ENCODE results near the gene SGTA. TPM values are rescaled to one million over a fixed set of nuclear protein-coding genes. Genes with fewer than 3 reads are reported as not detected.
A peak's percentile ranks its signal among the peaks of the same experiment; 100 is the strongest.
"Not testable (repeated sequence)": the region's sequence is repeated elsewhere in the genome, so short reads cannot be mapped to it uniquely, and the experiment has no call there.

SGTA gene
- total RNA-seq, 1 experiment from 2014 or later = 67.0 TPM

DNA sequence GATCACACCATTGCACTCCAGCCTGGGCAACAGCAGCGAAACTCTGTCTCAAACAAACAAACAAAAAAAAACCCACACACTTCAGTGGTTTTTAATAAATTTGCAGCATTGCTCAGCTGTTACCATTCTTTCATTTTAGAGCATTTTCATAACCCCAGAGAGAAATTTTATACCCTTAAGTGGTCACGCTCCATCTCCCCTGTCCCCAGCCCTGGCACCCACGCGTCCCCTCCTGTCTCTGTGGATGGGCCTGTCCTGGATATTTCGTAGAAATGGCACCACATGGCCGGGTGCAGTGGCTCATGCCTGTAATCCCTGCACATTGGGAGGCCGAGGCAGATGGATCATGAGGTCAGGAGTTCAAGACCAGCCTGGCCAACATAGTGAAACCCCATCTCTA is 10.1 kb upstream of the SGTA start:
- H3K27me3 ChIP-seq (replicated peaks) = no peaks in the 10 kb centered on the region
- no peaks in the 10 kb centered on the region for H3K4me1 ChIP-seq (replicated peaks)

DNA sequence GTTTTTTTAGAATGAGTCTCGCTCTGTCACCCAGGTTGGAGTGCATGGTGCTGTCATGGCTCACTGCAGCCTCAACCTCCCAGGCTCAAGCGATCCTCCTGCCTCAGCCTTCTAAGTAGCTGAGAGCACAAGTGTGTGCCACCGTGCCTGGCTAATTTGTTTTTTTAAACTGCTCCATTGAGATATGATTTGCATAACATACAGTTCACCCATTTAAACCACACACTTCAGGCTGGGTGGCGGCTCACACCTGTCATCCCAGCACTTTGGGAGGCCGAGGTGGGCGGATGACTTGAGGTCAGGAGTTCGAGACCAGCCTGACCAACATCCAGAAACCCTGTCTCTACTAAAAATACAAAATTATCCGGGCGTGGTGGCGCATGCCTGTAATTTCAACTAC is 9.6 kb upstream of the SGTA start:
- not testable (repeated sequence) for H3K4me3 ChIP-seq; H3K27me3 ChIP-seq (replicated peaks); H3K27ac ChIP-seq; H3K9me3 ChIP-seq (replicated peaks); DNase-seq (ENCODE audit: low read depth in 1 of 2, low spot score in 2 of 2); H3K4me1 ChIP-seq (replicated peaks)
- peaks cover 69% of the 10 kb centered on the region for H3K36me3 ChIP-seq

More for the DNA sequence above, 10.1 kb upstream of the SGTA start:
- H3K4me3 ChIP-seq = no peak overlapping the region
- H3K27ac ChIP-seq = no peak overlapping the region
- peaks cover 67% of the 10 kb centered on the region for H3K36me3 ChIP-seq
- DNase-seq (ENCODE audit: low read depth in 1 of 2, low spot score in 2 of 2) = no peak
- no peaks in the 10 kb centered on the region for H3K9me3 ChIP-seq (replicated peaks)

DNA sequence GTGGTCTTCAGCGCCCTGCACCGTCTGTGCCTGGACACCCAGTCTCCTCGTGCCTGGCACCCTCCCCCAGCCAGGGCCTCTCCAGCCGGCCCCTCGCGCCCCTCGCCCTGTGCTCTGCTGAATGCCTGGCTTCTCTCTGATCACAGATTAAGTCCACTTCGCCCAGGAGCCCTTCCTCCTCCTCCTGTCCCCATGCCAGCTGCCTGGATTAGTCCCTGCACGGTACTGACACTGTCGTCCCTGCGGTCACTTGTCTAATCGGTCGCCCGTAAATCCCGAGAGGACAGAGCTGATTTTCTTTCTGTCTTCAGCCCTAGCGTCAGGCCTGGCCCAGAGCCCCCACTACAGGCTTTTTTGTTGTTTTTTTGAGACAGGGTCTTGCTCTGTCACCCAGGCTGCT is 8.8 kb upstream of the SGTA start:
- no peaks in the 10 kb centered on the region for H3K9me3 ChIP-seq (replicated peaks)

DNA sequence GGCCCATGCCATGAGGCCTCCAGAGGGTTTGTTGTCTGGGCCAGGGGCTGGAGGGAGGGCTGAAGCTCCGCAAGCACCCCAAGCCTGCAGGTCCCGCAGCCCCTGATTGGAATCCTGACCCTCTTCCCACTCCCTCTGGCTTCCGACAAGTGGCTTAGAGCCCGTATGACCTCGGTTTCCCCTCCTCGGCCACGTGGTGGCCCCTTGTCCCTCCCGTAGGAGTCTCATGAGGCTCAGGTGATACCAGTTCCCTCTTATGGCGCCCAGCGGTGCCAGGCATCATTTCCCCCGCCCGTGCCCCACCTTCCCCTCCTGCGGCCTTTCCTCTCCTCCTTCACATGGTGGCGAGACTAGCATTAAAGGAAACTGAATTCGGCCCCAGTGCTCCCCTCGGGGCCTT is 8.4 kb upstream of the SGTA start:
- no peaks in the 10 kb centered on the region for H3K9me3 ChIP-seq (replicated peaks)
- no peaks in the 10 kb centered on the region for H3K27me3 ChIP-seq (replicated peaks)

More for the DNA sequence above, 8.8 kb upstream of the SGTA start:
- no peak overlapping the region for H3K4me3 ChIP-seq
- no peak for DNase-seq (ENCODE audit: low read depth in 1 of 2, low spot score in 2 of 2)
- no peak overlapping the region for H3K27ac ChIP-seq
- H3K27me3 ChIP-seq (replicated peaks) = no peaks in the 10 kb centered on the region
- no peaks in the 10 kb centered on the region for H3K4me1 ChIP-seq (replicated peaks)
- H3K36me3 ChIP-seq = peaks cover 66% of the 10 kb centered on the region

DNA sequence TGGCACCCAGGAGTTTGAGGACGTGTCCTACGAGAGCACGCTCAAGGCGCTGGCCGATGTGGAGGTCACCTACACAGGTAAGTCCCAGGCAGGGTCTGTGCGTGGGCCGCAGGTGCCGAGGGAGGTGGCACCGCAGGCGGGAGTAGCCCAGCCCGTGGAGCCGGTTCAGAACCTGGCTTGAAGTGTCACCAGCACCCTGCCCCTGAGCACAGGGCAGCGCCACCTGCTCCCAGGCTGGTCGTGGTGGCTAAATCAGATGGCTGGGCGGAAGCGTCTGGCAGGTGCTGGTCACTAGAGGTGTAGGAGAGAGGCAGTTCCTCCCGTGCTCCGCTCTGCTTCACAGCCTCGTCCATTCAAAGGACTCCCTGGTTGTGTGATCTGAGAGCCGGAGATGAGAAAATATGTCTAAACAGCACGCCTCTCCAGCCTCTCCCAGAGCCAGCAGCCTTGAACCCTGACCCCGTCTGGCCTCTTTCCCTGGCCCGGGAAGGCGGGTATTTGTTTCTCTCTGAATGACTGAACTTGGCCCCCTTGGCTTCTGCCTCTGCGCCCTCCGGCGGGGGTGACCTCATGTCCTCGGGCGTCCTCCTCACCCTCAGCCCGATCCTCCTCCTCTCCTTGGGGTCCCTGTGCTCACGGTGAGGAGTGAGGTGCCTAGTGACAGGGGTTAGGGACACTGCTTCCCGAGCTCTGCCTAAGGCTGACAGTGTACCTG is 7.6 kb upstream of the SGTA start:
- no peak overlapping the region for H3K27ac ChIP-seq
- peaks cover 5% of the 10 kb centered on the region for H3K4me1 ChIP-seq (replicated peaks)
- no peaks in the 10 kb centered on the region for H3K9me3 ChIP-seq (replicated peaks)
- peaks cover 55% of the 10 kb centered on the region for H3K36me3 ChIP-seq
- no peak for DNase-seq (ENCODE audit: low read depth in 1 of 2, low spot score in 2 of 2)
- H3K4me3 ChIP-seq = no peak overlapping the region
- H3K27me3 ChIP-seq (replicated peaks) = no peaks in the 10 kb centered on the region

More for the DNA sequence above, 8.4 kb upstream of the SGTA start:
- peaks cover 62% of the 10 kb centered on the region for H3K36me3 ChIP-seq
- H3K4me1 ChIP-seq (replicated peaks) = no peaks in the 10 kb centered on the region; the same call in 1 of the 2 replicates
- no peak overlapping the region for H3K4me3 ChIP-seq
- DNase-seq (ENCODE audit: low read depth in 1 of 2, low spot score in 2 of 2) = no peak
- no peak overlapping the region for H3K27ac ChIP-seq

DNA sequence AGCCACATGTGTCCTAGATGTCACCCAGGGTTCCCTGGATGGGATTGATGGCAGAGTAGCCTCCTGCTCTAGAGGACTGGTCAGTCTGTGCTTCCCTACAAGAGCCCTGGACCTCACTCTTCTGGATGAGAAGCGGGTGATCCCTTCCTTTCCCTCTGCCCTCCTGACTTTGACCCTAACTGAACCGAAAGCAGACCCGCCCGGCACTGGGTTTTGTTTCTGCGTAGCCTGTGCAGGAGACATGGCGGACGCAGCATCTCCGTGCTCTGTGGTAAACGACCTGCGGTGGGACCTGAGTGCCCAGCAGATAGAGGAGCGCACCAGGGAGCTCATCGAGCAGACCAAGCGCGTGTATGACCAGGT is 7.1 kb upstream of the SGTA start:
- H3K4me1 ChIP-seq (replicated peaks) = peaks cover 5% of the 10 kb centered on the region
- peaks cover 52% of the 10 kb centered on the region for H3K36me3 ChIP-seq
- H3K4me3 ChIP-seq = no peak overlapping the region
- H3K9me3 ChIP-seq (replicated peaks) = no peaks in the 10 kb centered on the region
- no peaks in the 10 kb centered on the region for H3K27me3 ChIP-seq (replicated peaks)
- no peak for DNase-seq (ENCODE audit: low read depth in 1 of 2, low spot score in 2 of 2)
- H3K27ac ChIP-seq = no peak overlapping the region

DNA sequence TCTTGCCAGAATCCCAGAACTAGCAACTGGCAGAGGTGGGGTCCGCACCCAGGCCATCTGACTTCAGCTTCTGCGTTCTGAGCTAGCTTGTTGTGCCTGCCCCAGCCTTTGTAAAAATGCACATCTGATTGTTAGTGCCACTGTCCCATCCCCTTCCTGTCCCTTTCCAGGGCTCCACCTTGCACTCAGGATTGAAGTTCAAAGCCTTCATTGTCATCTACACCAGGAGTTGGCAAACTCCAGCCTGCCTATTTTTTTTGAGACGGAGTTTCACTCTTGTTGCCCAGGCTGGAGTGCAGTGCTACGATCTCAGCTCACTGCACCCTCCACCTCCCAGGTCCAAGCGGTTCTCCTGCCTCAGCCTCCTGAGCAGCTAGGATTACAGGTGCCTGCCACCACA is 5.2 kb upstream of the SGTA start:
- no peaks in the 10 kb centered on the region for H3K9me3 ChIP-seq (replicated peaks)
- DNase-seq (ENCODE audit: low read depth in 1 of 2, low spot score in 2 of 2) = no peak
- no peak overlapping the region for H3K4me3 ChIP-seq

DNA sequence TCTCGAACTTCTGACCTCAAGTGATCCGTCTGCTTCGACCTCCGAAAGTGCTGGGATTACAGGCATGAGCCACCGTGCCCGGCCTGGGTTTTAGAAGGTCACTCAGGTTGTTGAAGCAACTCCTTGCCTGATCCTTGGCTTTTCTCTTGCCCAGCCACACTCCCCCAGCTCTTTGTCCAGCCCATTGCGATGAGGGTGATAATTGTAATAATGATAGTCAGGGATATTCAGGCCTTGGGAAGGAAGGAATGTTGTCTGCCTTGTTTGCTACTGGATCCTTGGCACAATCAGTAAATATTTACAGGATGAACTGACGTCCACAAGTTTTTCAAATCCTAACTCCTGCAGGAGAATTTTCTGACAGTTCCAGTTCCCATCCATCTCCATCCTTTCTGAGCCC is 4.0 kb upstream of the SGTA start:
- no peaks in the 10 kb centered on the region for H3K27me3 ChIP-seq (replicated peaks)
- no peaks in the 10 kb centered on the region for H3K9me3 ChIP-seq (replicated peaks)

More for the DNA sequence above, 5.2 kb upstream of the SGTA start:
- peaks cover 12% of the 10 kb centered on the region for H3K4me1 ChIP-seq (replicated peaks)
- peaks cover 33% of the 10 kb centered on the region for H3K36me3 ChIP-seq
- H3K27ac ChIP-seq = no peak overlapping the region
- H3K27me3 ChIP-seq (replicated peaks) = no peaks in the 10 kb centered on the region

DNA sequence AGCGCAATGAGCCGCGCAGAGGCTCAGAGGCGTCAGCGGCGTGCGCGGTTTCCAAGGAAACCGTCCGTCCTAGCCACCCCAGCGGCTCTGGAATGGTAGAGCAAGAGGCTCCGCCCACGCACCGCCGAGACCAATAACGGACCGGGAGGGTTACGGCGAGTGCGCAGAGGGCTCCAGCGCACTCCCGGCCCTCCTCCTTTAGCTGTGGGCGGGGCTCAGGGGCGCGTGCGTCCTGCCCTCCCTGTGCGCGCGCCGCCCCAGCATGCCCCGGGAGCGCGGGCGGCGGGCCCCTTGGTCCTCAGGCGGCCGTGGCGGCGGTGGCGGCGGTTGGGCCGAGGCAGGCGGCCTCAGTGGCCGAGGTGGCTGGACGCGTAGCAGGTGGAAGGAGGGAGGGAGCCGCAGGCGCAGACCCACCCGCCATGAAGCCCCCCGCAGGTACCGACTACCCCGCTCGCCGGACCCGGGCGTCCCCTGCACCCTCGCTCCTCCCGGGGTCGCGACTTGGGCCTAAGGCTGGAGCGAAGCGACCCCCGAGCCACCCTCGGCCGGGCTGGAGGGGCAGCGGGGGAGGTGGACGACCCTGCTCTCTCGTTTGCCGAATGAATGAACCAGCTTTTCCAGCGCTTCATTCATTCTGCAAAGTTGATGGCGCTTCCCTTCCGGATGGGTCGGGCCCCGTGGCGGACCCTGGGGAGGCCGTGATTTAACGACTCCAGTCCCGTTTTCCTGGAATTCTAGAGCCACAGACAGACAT is 2.3 kb upstream of the SGTA start, which contains the start of gene THOP1:
Gene THOP1, plus strand, starts transcription at position 260 of the 754 bp plus-strand sequence. Its CDS starts 160 bp downstream, at position 420.
- H3K27me3 ChIP-seq (replicated peaks) = no peaks in the 10 kb centered on the region
- DNase-seq (ENCODE audit: low read depth in 1 of 2, low spot score in 2 of 2) = peak; percentile 97 to 99
- H3K27ac ChIP-seq = peak within 1 kb of the TSS; percentile 30
- H3K4me1 ChIP-seq (replicated peaks) = peaks cover 21% of the 10 kb centered on the region
- H3K9me3 ChIP-seq (replicated peaks) = no peaks in the 10 kb centered on the region
- peak within 1 kb of the TSS; percentile 76 for H3K4me3 ChIP-seq
- peaks cover 27% of the 10 kb centered on the region for H3K36me3 ChIP-seq

More for the DNA sequence above, 4.0 kb upstream of the SGTA start:
- Histone ChIP-seq H3K36me3 (peaks cover 38% of the 10 kb centered on the region), H3K27ac (no peak overlapping the region), H3K4me1 (replicated peaks) (peaks cover 17% of the 10 kb centered on the region), H3K4me3 (no peak overlapping the region)
- DNase-seq (ENCODE audit: low read depth in 1 of 2, low spot score in 2 of 2) = no peak

DNA sequence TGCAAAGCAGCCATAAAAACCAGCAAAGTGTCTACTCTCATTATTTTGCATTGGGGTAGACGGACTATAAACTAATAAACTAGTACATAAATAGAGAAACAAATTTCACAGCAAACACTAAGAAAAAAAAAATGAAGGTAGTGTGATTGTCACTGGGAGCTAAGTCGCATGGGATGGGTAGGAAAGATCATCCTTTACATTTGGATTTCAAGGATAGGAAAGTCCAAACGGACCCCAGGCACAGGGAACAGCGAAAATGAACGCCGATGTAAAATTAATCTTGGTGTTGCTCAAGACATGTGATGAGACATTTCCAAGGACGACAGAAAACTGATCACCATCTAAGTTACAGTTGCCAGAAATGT is 690 bp upstream of the SGTA start:
- Histone ChIP-seq H3K27me3 (replicated peaks) (no peaks in the 10 kb centered on the region), H3K9me3 (replicated peaks) (no peaks in the 10 kb centered on the region), H3K4me1 (replicated peaks) (peaks cover 21% of the 10 kb centered on the region), H3K36me3 (peaks cover 20% of the 10 kb centered on the region), H3K27ac (no peak overlapping the region), H3K4me3 (peak overlapping the region; percentile 79)
- DNase-seq (ENCODE audit: low read depth in 1 of 2, low spot score in 2 of 2) = no peak

DNA sequence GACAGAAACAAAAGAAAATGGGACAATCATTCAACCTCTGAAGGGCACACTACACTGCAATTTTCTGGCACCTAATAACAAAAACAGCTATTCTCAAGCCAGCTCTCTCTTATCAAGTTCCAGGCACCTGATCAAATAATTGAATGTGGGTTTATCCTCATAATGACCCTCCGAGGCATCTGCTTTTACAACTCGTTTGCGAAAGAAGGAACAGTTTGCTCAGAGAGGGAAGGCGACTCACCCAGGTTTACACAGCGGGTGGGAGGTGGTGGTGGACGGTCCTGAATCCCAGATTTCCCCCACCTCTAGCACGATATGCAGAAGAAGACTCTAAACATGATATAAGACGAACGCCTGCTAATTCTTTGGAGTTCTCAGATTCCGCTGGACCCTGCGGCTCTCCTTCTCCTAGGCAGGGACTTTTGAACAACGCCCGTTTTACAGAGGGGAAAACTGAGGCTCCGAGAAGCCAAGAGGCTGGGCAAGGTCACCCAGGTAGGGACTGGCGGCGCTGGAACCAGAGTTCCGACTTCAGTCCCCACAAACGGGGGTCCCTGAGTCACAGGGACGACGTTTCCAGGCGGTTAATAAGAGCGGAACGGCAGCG is 641 bp downstream of the SGTA start:
- no peaks in the 10 kb centered on the region for H3K9me3 ChIP-seq (replicated peaks)
- peak overlapping the region; percentile 79 for H3K4me3 ChIP-seq
- no peaks in the 10 kb centered on the region for H3K27me3 ChIP-seq (replicated peaks)
- H3K36me3 ChIP-seq = peaks cover 17% of the 10 kb centered on the region
- no peak for DNase-seq (ENCODE audit: low read depth in 1 of 2, low spot score in 2 of 2)
- H3K4me1 ChIP-seq (replicated peaks) = peaks cover 21% of the 10 kb centered on the region
- H3K27ac ChIP-seq = peak overlapping the region; percentile 69

DNA sequence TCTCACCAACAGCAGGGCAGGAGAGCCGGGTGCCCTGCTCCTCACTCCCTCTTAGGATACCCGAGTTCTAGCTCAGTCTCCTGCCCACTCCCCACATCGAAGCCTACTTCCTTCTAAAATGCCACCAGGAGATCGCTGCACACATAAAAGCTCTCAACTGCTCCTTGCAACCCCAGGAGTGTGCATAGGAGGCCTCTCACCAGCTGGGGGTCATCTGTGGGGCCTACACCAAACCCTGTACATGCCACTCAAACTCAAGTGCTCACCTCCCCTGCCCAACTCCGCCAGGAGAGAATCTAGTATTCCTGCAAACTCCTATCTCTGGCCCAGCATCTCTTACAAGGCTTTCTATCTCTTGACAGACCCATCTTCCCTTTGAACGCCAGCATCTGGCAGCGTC is 2.8 kb downstream of the SGTA start:
- H3K4me3 ChIP-seq = no peak overlapping the region
- no peak overlapping the region for H3K27ac ChIP-seq
- no peaks in the 10 kb centered on the region for H3K9me3 ChIP-seq (replicated peaks)
- no peaks in the 10 kb centered on the region for H3K27me3 ChIP-seq (replicated peaks)
- peaks cover 16% of the 10 kb centered on the region for H3K4me1 ChIP-seq (replicated peaks)
- no peak for DNase-seq (ENCODE audit: low read depth in 1 of 2, low spot score in 2 of 2)
- H3K36me3 ChIP-seq = peaks cover 16% of the 10 kb centered on the region

DNA sequence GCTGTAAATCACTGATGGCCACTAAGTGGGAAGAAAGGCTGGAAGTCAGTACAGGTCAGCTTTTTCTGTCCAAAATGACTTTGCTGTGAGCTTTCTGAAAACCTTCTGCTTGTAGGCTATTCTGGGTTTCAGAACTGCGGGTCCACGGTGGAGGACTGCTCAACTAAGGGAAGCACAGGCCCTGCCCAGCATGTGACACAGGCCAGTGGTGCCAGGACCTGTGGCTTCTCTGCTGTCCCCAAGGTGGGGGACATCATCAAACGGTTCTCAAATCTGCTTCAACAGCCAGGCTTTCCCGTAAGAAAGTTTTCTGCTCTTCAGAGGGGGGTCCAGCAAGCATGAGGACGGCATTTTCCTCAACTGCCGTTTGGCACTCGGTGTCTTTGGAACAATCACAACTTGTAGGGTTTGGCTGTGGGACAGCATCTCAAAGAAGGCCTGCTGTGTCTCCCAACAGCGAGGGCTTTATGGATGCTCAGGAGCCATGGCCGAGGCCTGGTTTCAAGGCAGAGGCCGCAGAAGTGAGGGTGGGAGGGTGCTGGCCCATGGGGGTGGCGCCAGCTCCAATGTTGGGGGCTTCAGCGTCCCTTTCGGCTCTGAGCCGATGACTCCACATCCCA is 3.8 kb downstream of the SGTA start:
- Histone ChIP-seq H3K9me3 (replicated peaks) (no peaks in the 10 kb centered on the region), H3K4me3 (no peak overlapping the region), H3K4me1 (replicated peaks) (peaks cover 13% of the 10 kb centered on the region), H3K27ac (no peak overlapping the region), H3K27me3 (replicated peaks) (no peaks in the 10 kb centered on the region), H3K36me3 (peaks cover 17% of the 10 kb centered on the region)
- no peak for DNase-seq (ENCODE audit: low read depth in 1 of 2, low spot score in 2 of 2)

All from SJSA1 (cell line).